NCI-H446 treated with DMSO at 0.1 percent for 48 hours (cell line): ENCODE data around the gene AUTS2.
A peak's percentile ranks its signal among the peaks of the same experiment; 100 is the strongest.

ENCODE experiments used
- DNase-seq: peaks from one replicate; lab custom pipeline; 2025; lab: John Stamatoyannopoulos, UW

AUTS2 gene

DNA sequence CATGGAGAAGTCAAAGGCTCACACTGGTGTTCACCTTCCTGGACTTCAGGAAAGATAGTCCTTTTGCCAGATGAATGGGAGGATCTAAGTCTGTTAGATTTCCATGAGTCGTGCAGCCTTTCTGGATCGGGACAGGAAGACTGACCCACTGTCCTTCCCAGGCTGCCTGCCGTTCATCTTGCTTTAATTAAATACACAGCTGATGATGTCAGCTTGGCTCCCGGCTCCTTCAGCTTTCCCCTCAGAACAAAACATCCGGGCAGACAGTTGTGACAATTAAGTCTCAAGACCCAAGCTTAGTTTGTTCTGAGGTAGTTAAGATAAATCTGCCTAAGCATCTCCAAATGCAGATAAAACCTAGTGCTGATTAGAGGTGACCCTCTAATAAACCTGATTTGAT lies 58.6 kb downstream of the AUTS2 start:
- DNase-seq = no peak

DNA sequence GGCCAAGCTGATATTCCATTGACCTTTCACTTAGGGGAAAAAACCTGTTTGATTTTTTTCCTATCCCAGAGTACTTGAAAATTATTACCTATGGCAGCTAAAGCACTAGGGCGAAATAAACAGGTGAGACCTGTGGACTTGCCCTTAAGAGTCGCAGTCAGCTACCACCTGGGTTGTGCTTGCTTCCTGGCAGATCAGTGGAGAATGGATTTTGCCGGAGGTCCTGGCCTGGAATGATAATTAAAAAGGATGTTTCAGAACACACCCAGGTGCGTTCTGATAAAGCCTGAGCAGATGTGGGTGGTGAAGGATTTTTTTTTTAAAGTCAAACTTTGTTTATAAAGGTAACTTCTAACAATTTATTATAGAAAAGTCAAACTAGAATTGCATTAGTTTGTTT lies 59.1 kb downstream of the AUTS2 start:
- DNase-seq = no peak

DNA sequence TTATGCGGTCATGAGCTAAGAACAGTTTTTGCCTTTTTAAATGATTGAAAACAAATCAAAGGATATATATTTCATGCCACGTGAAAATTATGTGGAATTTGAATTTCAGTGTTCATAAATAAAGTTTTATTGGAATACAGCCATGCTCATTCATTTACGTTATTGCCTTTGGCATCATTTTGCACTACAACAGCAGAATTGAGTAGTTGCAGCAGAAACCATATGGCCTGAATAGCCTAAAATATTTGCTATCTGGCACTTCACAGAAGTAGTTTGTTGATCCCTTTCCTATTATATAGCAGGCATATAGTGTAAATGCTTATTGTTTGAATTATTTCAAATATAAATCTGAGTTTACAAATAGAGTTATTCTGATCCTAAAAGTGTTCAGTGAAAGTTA lies 59.7 kb downstream of the AUTS2 start:
- DNase-seq = peak; percentile 13

DNA sequence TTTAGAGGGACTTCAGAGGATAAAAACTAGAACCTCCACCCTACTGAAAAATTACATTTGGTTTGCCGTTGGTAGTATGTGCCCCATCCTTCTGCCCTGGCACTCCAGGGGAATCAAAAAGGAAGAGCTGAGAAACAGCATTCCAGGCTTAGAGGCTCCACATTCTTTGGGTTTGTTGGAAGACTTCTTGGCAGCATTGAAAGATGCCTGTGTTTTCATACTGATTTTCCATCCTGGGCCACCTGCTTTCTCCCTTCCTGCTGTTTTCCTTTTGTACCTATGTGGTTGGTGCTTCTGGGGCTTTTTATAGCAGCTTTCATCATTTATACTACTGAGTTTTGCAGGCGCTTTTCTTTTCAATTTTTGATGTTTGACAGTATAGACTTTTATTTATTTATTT lies 61.7 kb downstream of the AUTS2 start:
- no peak for DNase-seq

- no peak for DNase-seq
These were observed 63.1 kb downstream of the AUTS2 start for GRCh38 chr7:69661342-69661741.

- DNase-seq = no peak
These were observed 65.9 kb downstream of the AUTS2 start for GRCh38 chr7:69663911-69664832.

- DNase-seq = no peak
These were observed 67.1 kb downstream of the AUTS2 start for GRCh38 chr7:69665369-69665768.

DNA sequence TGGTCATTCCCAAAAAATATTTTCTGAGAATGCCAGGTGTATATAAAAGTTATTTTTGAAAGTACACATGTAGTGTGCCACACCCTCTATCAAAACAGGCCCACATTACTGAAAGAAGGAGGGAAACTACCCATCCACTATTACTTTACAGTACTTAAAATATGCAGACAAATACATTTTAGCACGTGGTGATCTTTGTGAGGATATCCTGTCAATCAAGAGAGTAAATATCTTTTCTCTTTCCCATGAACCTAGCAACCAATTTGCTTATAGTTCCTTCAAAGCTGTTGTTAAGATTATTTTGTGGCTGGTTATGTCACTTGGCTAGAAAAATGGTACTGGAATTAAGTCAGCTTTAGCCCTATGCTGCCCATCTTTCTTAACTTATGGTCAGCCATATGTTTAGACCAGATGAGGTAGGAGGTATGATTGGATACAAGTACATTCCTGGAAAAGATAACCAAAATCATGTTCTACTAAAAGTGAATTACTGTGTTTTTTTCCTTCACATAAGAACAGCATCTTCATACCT lies 70.1 kb downstream of the AUTS2 start:
- no peak for DNase-seq

- DNase-seq = no peak
These were observed 72.4 kb downstream of the AUTS2 start for GRCh38 chr7:69670701-69671100.

DNA sequence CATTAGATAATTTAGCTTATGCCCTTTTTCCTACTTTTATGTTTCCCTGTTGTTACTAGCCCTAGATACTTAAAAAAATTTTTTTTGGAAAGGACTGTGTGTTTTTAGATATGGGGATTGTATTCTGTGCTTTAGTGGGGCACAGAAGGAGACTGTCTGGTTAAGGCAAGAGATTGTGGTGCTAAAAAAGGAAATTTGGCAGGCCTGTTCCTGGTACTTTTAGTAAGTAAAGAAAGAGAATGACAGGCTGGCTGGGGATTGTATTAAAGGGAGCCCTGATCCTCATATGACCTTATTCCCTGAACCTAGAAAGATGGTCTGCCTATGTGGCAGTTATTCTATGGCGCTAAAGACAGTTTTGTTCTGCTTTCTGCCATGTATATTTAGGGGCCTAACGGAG lies 74.8 kb downstream of the AUTS2 start:
- no peak for DNase-seq

DNA sequence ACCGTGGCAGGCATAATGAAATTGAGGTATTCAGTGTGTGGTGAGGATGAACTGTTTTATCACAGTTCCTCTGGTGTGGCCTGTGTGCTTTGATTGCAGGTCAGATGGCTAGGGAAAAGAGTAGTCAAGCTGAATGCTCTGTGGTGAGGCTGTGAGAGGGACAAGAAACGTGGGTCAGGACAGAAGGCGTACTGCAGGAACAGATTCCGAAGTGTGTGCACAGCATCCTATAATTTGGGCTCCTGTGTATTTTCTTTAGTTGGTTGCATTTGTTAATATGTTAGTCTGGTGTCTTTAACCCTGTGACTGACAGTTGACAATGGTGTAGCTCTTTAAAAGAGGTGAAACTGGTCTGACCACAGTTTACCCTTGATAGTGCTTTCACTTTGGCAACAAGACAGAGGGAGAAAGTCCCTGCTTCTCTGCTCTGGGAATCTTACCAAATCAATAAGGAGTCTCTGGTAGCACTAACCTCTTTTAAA lies 76.5 kb downstream of the AUTS2 start:
- DNase-seq = no peak

GRCh38 chr7:69676247-69676646 lies 78.0 kb downstream of the AUTS2 start:
- DNase-seq = no peak

GRCh38 chr7:69677054-69677852 lies 79.0 kb downstream of the AUTS2 start:
- DNase-seq = no peak

DNA sequence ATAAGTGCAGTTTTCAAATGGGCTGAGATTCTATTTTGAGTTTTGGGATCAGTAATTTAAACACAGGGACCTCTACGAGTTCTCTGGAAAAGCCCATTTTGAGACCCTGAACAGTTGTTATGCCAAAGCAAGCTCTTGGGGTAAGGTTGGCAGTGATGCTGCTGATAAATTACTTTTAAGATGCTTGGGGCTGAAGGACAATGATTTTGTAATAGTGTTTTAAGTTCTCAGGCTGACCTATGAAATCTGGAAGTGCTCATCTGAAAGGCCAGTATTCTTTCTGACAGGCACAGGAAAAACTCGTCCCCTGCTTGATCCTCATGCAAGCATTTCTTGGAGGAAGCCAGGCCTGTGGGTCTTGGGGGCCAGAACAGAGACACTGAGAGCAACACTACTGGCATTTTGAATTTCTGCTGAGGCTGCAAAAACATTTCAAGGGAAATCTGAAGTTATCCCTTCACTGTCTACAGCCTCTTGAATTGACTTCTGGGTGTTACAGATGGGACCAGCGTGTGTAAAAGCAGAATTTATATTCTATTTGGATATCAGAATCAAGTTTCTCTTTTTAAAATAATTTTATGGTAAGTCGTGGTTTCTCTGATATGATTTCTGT lies 79.7 kb downstream of the AUTS2 start:
- DNase-seq = no peak

DNA sequence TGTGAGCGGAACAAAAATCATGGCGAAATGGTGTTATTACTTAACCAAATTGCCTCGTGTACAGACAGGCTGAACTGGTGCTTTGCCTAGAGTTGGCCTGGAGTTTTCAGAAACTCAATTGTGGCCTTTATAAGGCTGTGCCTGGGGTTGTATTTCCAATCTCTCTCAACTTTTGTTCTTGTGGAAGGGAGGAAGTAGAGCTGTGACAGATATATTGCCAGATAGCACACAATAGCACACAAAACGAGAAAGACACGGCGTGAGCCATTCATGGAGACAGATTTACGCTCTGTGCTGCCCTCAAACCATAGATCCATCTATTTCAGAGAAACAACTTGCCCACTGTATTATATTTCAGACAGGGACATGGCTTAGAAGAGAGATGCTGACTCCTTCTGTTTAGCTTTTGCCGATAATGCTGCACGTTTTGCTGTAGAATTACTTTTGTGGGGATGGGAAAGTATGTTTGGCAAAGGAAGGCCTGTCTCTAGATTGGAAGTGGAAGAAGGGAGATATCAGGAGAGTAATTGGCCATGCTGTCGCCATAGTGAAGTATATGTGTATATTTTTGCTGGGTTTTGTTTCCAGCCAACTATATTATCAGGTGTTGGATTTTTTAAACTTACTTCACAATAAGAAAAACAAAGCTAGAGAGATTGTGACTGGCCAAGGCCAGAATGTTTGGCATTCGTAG lies 80.4 kb downstream of the AUTS2 start:
- no peak for DNase-seq

GRCh38 chr7:69681181-69681580 lies 82.9 kb downstream of the AUTS2 start:
- no peak for DNase-seq

DNA sequence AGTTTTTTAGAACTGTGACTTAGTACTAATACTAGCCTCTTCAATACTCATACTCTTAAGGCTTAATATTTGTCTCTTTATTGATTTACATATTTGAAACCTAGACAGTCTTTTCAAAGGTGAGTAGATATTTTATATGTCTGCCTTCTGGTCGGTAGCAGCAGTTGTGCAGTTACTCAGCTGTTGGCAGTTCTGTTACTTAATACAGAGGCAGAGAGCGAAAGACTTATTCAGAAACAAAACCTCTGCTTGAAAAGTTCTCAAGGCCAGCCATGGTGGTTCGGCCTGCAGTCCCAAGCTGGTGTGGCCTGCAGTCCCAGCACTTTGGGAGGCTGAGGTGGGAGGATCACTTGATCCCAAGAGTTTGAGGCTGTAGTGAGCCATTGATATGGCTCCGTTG lies 84.2 kb downstream of the AUTS2 start:
- no peak for DNase-seq

DNA sequence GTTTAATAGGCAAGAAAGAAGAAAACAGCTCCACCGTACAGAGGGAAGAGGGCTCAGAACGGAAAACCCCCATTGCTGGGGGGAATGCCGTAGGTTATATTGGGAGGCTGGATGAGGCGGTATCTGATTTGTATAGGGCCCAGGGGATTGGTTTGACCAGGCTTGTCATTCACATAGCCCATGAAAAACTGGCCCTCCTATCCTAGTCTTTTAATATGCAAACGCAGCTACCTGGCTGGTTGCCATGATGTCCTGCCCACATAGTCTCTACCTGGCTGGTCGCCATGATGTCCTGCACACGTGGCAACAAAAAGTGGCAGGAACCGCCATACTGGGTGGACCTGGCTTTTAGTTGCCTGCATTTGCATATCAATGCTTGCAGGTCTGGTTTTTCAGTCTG lies 84.7 kb downstream of the AUTS2 start:
- no peak for DNase-seq

DNA sequence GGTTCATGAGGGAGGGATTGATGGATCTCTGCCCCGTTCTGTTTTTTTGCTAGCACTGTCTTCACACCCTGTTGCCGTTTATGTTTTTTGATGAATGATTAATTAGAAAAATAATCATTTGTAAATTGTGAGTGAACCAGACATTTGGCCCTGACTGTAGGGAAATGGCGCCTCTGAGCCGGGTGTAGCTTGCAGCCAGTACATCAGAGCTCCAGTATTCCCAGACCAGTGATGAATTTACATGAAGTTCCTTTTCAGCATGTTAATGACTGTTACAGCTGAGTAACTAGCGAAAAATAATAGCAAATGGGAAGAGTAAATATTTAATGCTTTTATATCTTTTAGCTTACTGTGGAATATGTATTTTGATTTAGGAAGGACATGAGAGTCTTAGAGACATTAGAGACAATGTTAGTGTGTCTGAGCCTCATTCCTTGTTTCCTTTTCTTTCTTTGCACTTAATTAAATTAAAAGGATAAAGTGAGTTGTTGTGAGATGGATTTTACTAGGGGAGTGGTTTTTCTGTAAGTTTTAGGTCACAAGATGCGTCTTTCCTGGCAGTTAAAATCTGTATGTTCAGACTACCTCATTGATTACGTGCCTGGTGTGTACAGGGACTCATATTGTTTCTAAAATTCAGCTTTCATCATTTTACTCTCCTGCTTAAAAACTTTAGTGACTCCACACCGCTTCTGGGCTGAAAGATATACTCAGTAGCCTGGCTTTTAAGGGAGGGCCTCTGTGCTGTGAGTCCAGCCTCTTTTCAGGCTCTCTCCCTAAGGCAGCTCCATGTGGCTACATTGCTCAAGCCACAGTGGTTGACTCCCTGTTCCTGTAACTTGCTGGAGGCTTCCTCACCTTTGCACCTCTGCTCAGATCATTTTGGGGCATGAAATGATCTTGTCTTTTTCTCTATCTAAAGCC lies 86.4 kb downstream of the AUTS2 start:
- DNase-seq = no peak

DNA sequence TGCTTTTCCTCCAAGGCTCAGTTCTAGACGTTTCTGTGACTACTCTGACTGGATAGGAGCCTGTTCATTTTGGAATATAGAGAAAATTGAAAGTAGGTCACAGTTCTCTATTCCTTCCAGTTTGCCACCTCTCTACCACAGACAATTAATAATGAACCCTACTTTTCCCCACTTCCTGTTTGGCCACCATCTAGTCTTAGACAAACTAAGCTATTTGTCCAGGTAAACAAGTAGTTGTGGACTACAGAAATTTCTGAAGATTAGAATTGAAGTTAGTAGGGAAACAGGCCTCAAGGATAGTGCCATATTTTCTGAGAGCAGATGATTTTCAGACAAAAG lies 87.0 kb downstream of the AUTS2 start:
- DNase-seq = no peak

DNA sequence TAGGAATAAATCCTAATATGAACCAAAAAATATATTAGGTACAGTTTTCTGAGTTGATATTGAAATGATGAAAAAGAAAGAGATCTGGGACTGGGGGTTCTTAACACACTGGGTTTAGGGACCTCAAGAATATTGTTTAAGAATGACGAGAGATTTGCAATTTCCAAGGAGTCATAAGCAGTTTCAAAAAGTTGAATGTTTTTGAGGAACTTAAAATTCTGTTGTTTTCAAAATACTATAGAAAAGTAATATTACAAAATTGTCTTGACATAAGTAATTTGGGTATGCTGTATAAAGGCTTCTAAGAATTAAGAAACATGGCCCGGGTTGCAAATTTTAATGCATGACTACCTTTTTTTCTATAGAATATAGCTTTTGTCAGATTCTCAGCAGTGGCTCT lies 88.1 kb downstream of the AUTS2 start:
- DNase-seq = no peak
